Measurements from ENCODE around the gene TRMT6. TPM values are rescaled to one million over a fixed set of nuclear protein-coding genes. Genes with fewer than 3 reads are reported as not detected.

TRMT6 gene
- total RNA-seq, 2 experiments from 2014 or later = 22.5 to 29.5 TPM

- Histone ChIP-seq H4K20me1 (ENCODE audit: insufficient read depth, low read length) (no peaks in the 10 kb centered on the region), H3K4me2 (ENCODE audit: low read length) (no peak overlapping the region), H3K36me3 (ENCODE audit: insufficient read depth, low read length) (no peaks in the 10 kb centered on the region), H3K79me2 (ENCODE audit: insufficient read depth, low read depth, low read length) (no peaks in the 10 kb centered on the region), H3K4me1 (ENCODE audit: insufficient read depth, low read length, poor library complexity, severe bottlenecking) (no peaks in the 10 kb centered on the region), H3K4me3 (ENCODE audit: low read depth, low read length, poor library complexity, severe bottlenecking) (no peak overlapping the region), H3K9me3 (ENCODE audit: low read length) (no peaks in the 10 kb centered on the region), H3K27ac (ENCODE audit: low read depth, low read length, poor library complexity, severe bottlenecking) (no peak overlapping the region), H2AFZ (ENCODE audit: low read length) (no peak overlapping the region), H3K9me2 (ENCODE audit: insufficient read depth, low read length) (no peaks in the 10 kb centered on the region)
- ChIA-PET CTCF (ENCODE audit: unreplicated experiment) (no interaction called here), POLR2A (no interaction called here)
- no peak for DNase-seq (ENCODE audit: low spot score)
- BruUV-seq (replicated peaks) = no TSS peak
- TF ChIP-seq EZH2phosphoT487 (IDR thresholded peaks at IDR 0.05; ENCODE audit: borderline replicate concordance, low read depth, low read length) (no peak), CTCF (conservative IDR thresholded peaks at IDR 0.05; ENCODE audit: low read length) (no peak)
- intact Hi-C loops (cut with micrococcal nuclease; ENCODE audit: unreplicated experiment) = no loop called here
These were observed 56.7 kb downstream of the TRMT6 start for GRCh38 chr20:5893621-5894020.

GRCh38 chr20:5893052-5893451, 57.3 kb downstream of the TRMT6 start:
- Histone ChIP-seq H3K4me1 (ENCODE audit: insufficient read depth, low read length, poor library complexity, severe bottlenecking) (no peaks in the 10 kb centered on the region), H3K9me2 (ENCODE audit: insufficient read depth, low read length) (no peaks in the 10 kb centered on the region), H3K79me2 (ENCODE audit: insufficient read depth, low read depth, low read length) (no peaks in the 10 kb centered on the region), H3K4me2 (ENCODE audit: low read length) (no peak overlapping the region), H3K4me3 (ENCODE audit: low read depth, low read length, poor library complexity, severe bottlenecking) (no peak overlapping the region), H3K9me3 (ENCODE audit: low read length) (no peaks in the 10 kb centered on the region), H3K36me3 (ENCODE audit: insufficient read depth, low read length) (no peaks in the 10 kb centered on the region), H4K20me1 (ENCODE audit: insufficient read depth, low read length) (no peaks in the 10 kb centered on the region), H2AFZ (ENCODE audit: low read length) (no peak overlapping the region), H3K27ac (ENCODE audit: low read depth, low read length, poor library complexity, severe bottlenecking) (no peak overlapping the region)
- no TSS peak for BruUV-seq (replicated peaks)
- intact Hi-C loops (cut with micrococcal nuclease; ENCODE audit: unreplicated experiment) = no loop called here
- TF ChIP-seq EZH2phosphoT487 (IDR thresholded peaks at IDR 0.05; ENCODE audit: borderline replicate concordance, low read depth, low read length) (no peak), CTCF (conservative IDR thresholded peaks at IDR 0.05; ENCODE audit: low read length) (no peak)
- no peak for DNase-seq (ENCODE audit: low spot score)
- CTCF ChIA-PET (ENCODE audit: unreplicated experiment) = no interaction called here
- POLR2A ChIA-PET = no interaction called here

GRCh38 chr20:5890773-5891441, 59.4 kb downstream of the TRMT6 start:
- POLR2A ChIA-PET = no interaction called here

More at GRCh38 chr20:5890773-5891441, 59.4 kb downstream of the TRMT6 start:
- intact Hi-C loops (cut with micrococcal nuclease; ENCODE audit: unreplicated experiment) = no loop called here
- Histone ChIP-seq H2AFZ (ENCODE audit: low read length) (no peak overlapping the region), H3K79me2 (ENCODE audit: insufficient read depth, low read depth, low read length) (no peaks in the 10 kb centered on the region), H4K20me1 (ENCODE audit: insufficient read depth, low read length) (no peaks in the 10 kb centered on the region), H3K4me3 (ENCODE audit: low read depth, low read length, poor library complexity, severe bottlenecking) (no peak overlapping the region), H3K36me3 (ENCODE audit: insufficient read depth, low read length) (no peaks in the 10 kb centered on the region), H3K9me3 (ENCODE audit: low read length) (no peaks in the 10 kb centered on the region), H3K9me2 (ENCODE audit: insufficient read depth, low read length) (no peaks in the 10 kb centered on the region), H3K4me1 (ENCODE audit: insufficient read depth, low read length, poor library complexity, severe bottlenecking) (no peaks in the 10 kb centered on the region), H3K27ac (ENCODE audit: low read depth, low read length, poor library complexity, severe bottlenecking) (no peak overlapping the region), H3K4me2 (ENCODE audit: low read length) (no peak overlapping the region)
- CTCF ChIA-PET (ENCODE audit: unreplicated experiment) = no interaction called here
- DNase-seq (ENCODE audit: low spot score) = no peak
- BruUV-seq (replicated peaks) = no TSS peak
- no peak for TF ChIP-seq CTCF (conservative IDR thresholded peaks at IDR 0.05; ENCODE audit: low read length)
- TF ChIP-seq EZH2phosphoT487 (IDR thresholded peaks at IDR 0.05; ENCODE audit: borderline replicate concordance, low read depth, low read length) = no peak

Measured in OCI-LY7 (cell line).